ENCODE results near the gene DNMT3B.

GRCh38 chr20:32761417-32761830 lies 761 bp upstream of the DNMT3B start:
- no peak for TF ChIP-seq CTCF (IDR thresholded peaks at IDR 0.05)
- no peak for TF ChIP-seq POLR2A (IDR thresholded peaks at IDR 0.05)

Measured in body of pancreas (tissue), 4 donors.